GM23338 (cell line): ENCODE measurements around the gene PCDHGA9. TPM values are rescaled to one million over a fixed set of nuclear protein-coding genes. Genes with fewer than 3 reads are reported as not detected.

Experiments used
- CREB1 ChIP-seq: fragments of 250-450 bp; sonication (Bioruptor Pico); IDR thresholded peaks from 2 replicates; pipeline ENCODE4 v1.5.0; 2020; ENCODE audit warnings: low read depth, mild to moderate bottlenecking, moderate library complexity
- CTCF ChIP-seq, 2 experiments: fragments of 200-600 bp in 1 of 2; sonication (generic) in 1 of 2; conservative IDR thresholded peaks; 2 replicates each; pipeline versions ENCODE4 v1.5.1 to v1.6.1; 2016 to 2017; ENCODE audit warnings: antibody characterized with exemption in 2 of 2, low read depth in 2 of 2, mild to moderate bottlenecking in 2 of 2, moderate library complexity in 1 of 2
- EZH2phosphoT487 ChIP-seq: fragments of 200-600 bp; sonication (generic); IDR thresholded peaks from one replicate; pipeline ENCODE4 v1.8.1; 2018; ENCODE audit warnings: antibody characterized with exemption; ENCODE audit not compliant: unreplicated experiment
- JUNB ChIP-seq: IDR thresholded peaks from one replicate; pipeline ENCODE4 v1.6.1; 2016; ENCODE audit warnings: antibody characterized with exemption; ENCODE audit not compliant: unreplicated experiment
- NANOG ChIP-seq: IDR thresholded peaks from 2 replicates; pipeline ENCODE4 v1.6.1; 2016; ENCODE audit warnings: antibody characterized with exemption, borderline replicate concordance
- POLR2AphosphoS5 ChIP-seq: IDR thresholded peaks from 2 replicates; pipeline ENCODE4 v1.6.1; 2016; ENCODE audit warnings: antibody characterized with exemption, low read depth
- ZNF114 ChIP-seq: fragments of 250-450 bp; sonication (Bioruptor Pico); IDR thresholded peaks from 2 replicates; pipeline ENCODE4 v1.5.0; 2020; ENCODE audit warnings: mild to moderate bottlenecking, moderate library complexity
- ZNF331 ChIP-seq: fragments of 250-450 bp; sonication (Bioruptor Pico); IDR thresholded peaks from 2 replicates; pipeline ENCODE4 v1.5.0; 2020; ENCODE audit warnings: low read depth, mild to moderate bottlenecking, moderate library complexity
- ZNF462 ChIP-seq: fragments of 250-450 bp; sonication (Bioruptor Pico); IDR thresholded peaks from 2 replicates; pipeline ENCODE4 v1.5.0; 2020; ENCODE audit warnings: mild to moderate bottlenecking, moderate library complexity
- polyA plus RNA-seq: library from polyadenylated mRNA; unstranded; fragments of >200 nt; fragmentation: Nextera tagmentation; extraction: Ambion mirVana; gene quantifications from 2 replicates; pipeline ENCODE4 v1.2.1, GENCODE V29; 2016
- total RNA-seq: library from RNA; depleted of rRNA; stranded (reverse); fragments of >200 nt; shearing (Covaris generic); gene quantifications from 2 replicates; pipeline ENCODE4 v1.2.3, GENCODE V29; 2014; rRNA removed

PCDHGA9 gene
- total and polyA plus RNA-seq, 2 experiments from 2014 or later = 0.50 to 5.5 TPM

- TF ChIP-seq ZNF462 (no peak), NANOG (no peak), JUNB (no peak), POLR2AphosphoS5 (no peak), CTCF (conservative IDR thresholded peaks at IDR 0.05; ENCODE audit: low read depth in 2 of 2) (no peak), CREB1 (no peak), EZH2phosphoT487 (no peak), ZNF114 (CRISPR knock-in tag) (no peak), ZNF331 (no peak)
Measured at GRCh38 chr5:141441571-141442170, 39.1 kb downstream of the PCDHGA9 start (continued).

Other genes with a start within 250 kb of the PCDHGA9 start
Only the 30 nearest of the 37 such genes appear.
- 0.63 and 0.78 TPM in 2 replicates for gene PCDHB9, start 215.6 kb upstream of the PCDHGA9 start, total RNA-seq
- 0.27 and 0.45 TPM in 2 replicates for gene PCDHB9, start 215.6 kb upstream of the PCDHGA9 start, polyA plus RNA-seq
- gene PCDHB10, start 210.4 kb upstream of the PCDHGA9 start, total RNA-seq = 0.89 and 2.7 TPM in 2 replicates
- gene PCDHB10, start 210.4 kb upstream of the PCDHGA9 start, polyA plus RNA-seq = 1.6 and 1.7 TPM in 2 replicates
- gene PCDHB11, start 203.2 kb upstream of the PCDHGA9 start, total RNA-seq = 0.47 and 1.3 TPM in 2 replicates
- gene PCDHB11, start 203.2 kb upstream of the PCDHGA9 start, polyA plus RNA-seq = 0.19 and 0.33 TPM in 2 replicates
- 3.7 and 4.3 TPM in 2 replicates for gene PCDHB12, start 194.1 kb upstream of the PCDHGA9 start, total RNA-seq
- gene PCDHB12, start 194.1 kb upstream of the PCDHGA9 start, polyA plus RNA-seq = 0.80 and 1.3 TPM in 2 replicates
- 2.4 and 3.5 TPM in 2 replicates for gene PCDHB13, start 188.9 kb upstream of the PCDHGA9 start, total RNA-seq
- gene PCDHB13, start 188.9 kb upstream of the PCDHGA9 start, polyA plus RNA-seq = 0.87 and 1.1 TPM in 2 replicates
- 3.2 and 4.1 TPM in 2 replicates for gene PCDHB14, start 179.4 kb upstream of the PCDHGA9 start, total RNA-seq
- gene PCDHB14, start 179.4 kb upstream of the PCDHGA9 start, polyA plus RNA-seq = 0.71 and 0.83 TPM in 2 replicates
- gene PCDHB15, start 157.4 kb upstream of the PCDHGA9 start, total RNA-seq = 8.0 and 12.1 TPM in 2 replicates
- 4.9 and 6.1 TPM in 2 replicates for gene PCDHB15, start 157.4 kb upstream of the PCDHGA9 start, polyA plus RNA-seq
- gene SLC25A2, start 98.7 kb upstream of the PCDHGA9 start, total RNA-seq = not detected in 2 replicates
- not detected in 2 replicates for gene SLC25A2, start 98.7 kb upstream of the PCDHGA9 start, polyA plus RNA-seq
- gene TAF7, start 82.0 kb upstream of the PCDHGA9 start, total RNA-seq = 92.0 and 107 TPM in 2 replicates
- 187 and 217 TPM in 2 replicates for gene TAF7, start 82.0 kb upstream of the PCDHGA9 start, polyA plus RNA-seq
- gene PCDHGA1, start 72.3 kb upstream of the PCDHGA9 start, total RNA-seq = 1.7 and 2.2 TPM in 2 replicates
- 0.07 and 0.39 TPM in 2 replicates for gene PCDHGA1, start 72.3 kb upstream of the PCDHGA9 start, polyA plus RNA-seq
- gene PCDHGA2, start 64.0 kb upstream of the PCDHGA9 start, total RNA-seq = 0.82 and 1.0 TPM in 2 replicates
- 0.17 and 0.45 TPM in 2 replicates for gene PCDHGA2, start 64.0 kb upstream of the PCDHGA9 start, polyA plus RNA-seq
- 0.90 and 1.2 TPM in 2 replicates for gene PCDHGA3, start 58.9 kb upstream of the PCDHGA9 start, total RNA-seq
- gene PCDHGA3, start 58.9 kb upstream of the PCDHGA9 start, polyA plus RNA-seq = 0.28 and 0.63 TPM in 2 replicates
- gene PCDHGB1, start 52.7 kb upstream of the PCDHGA9 start, total RNA-seq = 8.9 and 9.1 TPM in 2 replicates
- 0.52 and 0.74 TPM in 2 replicates for gene PCDHGB1, start 52.7 kb upstream of the PCDHGA9 start, polyA plus RNA-seq
- 4.2 and 7.2 TPM in 2 replicates for gene PCDHGA4, start 47.8 kb upstream of the PCDHGA9 start, total RNA-seq
- gene PCDHGA4, start 47.8 kb upstream of the PCDHGA9 start, polyA plus RNA-seq = 0.33 and 0.99 TPM in 2 replicates
- gene PCDHGB2, start 42.8 kb upstream of the PCDHGA9 start, total RNA-seq = 5.0 and 5.8 TPM in 2 replicates
- gene PCDHGB2, start 42.8 kb upstream of the PCDHGA9 start, polyA plus RNA-seq = 0.87 and 1.2 TPM in 2 replicates
- gene PCDHGA5, start 38.6 kb upstream of the PCDHGA9 start, total RNA-seq = 2.9 and 3.1 TPM in 2 replicates
- 0.49 and 0.55 TPM in 2 replicates for gene PCDHGA5, start 38.6 kb upstream of the PCDHGA9 start, polyA plus RNA-seq
- 4.8 and 5.8 TPM in 2 replicates for gene PCDHGB3, start 32.5 kb upstream of the PCDHGA9 start, total RNA-seq
- 0.24 and 0.26 TPM in 2 replicates for gene PCDHGB3, start 32.5 kb upstream of the PCDHGA9 start, polyA plus RNA-seq
- 4.5 and 4.8 TPM in 2 replicates for gene PCDHGA6, start 28.9 kb upstream of the PCDHGA9 start, total RNA-seq
- 0.99 and 1.2 TPM in 2 replicates for gene PCDHGA6, start 28.9 kb upstream of the PCDHGA9 start, polyA plus RNA-seq
- 2.9 and 4.4 TPM in 2 replicates for gene PCDHGA7, start 20.0 kb upstream of the PCDHGA9 start, total RNA-seq
- 0.44 and 0.50 TPM in 2 replicates for gene PCDHGA7, start 20.0 kb upstream of the PCDHGA9 start, polyA plus RNA-seq
- gene PCDHGB4, start 15.1 kb upstream of the PCDHGA9 start, total RNA-seq = 13.0 and 16.6 TPM in 2 replicates
- gene PCDHGB4, start 15.1 kb upstream of the PCDHGA9 start, polyA plus RNA-seq = 3.0 and 3.5 TPM in 2 replicates
- gene PCDHGA8, start 10.1 kb upstream of the PCDHGA9 start, total RNA-seq = 4.6 and 5.3 TPM in 2 replicates
- gene PCDHGA8, start 10.1 kb upstream of the PCDHGA9 start, polyA plus RNA-seq = 0.70 and 1.1 TPM in 2 replicates
- 15.7 and 18.5 TPM in 2 replicates for gene PCDHGB5, start 4.8 kb upstream of the PCDHGA9 start, total RNA-seq
- 1.7 and 2.5 TPM in 2 replicates for gene PCDHGB5, start 4.8 kb upstream of the PCDHGA9 start, polyA plus RNA-seq
- 7.1 and 8.1 TPM in 2 replicates for gene PCDHGB6, start 5.2 kb downstream of the PCDHGA9 start, total RNA-seq
- 1.6 and 2.8 TPM in 2 replicates for gene PCDHGB6, start 5.2 kb downstream of the PCDHGA9 start, polyA plus RNA-seq
- gene PCDHGA10, start 10.2 kb downstream of the PCDHGA9 start, total RNA-seq = 3.4 and 6.5 TPM in 2 replicates
- gene PCDHGA10, start 10.2 kb downstream of the PCDHGA9 start, polyA plus RNA-seq = 1.6 and 2.1 TPM in 2 replicates
- 5.8 and 11.7 TPM in 2 replicates for gene PCDHGB7, start 14.9 kb downstream of the PCDHGA9 start, total RNA-seq
- 0.94 and 1.4 TPM in 2 replicates for gene PCDHGB7, start 14.9 kb downstream of the PCDHGA9 start, polyA plus RNA-seq
- gene PCDHGA11, start 18.3 kb downstream of the PCDHGA9 start, total RNA-seq = 8.9 and 10.7 TPM in 2 replicates
- gene PCDHGA11, start 18.3 kb downstream of the PCDHGA9 start, polyA plus RNA-seq = 2.3 and 3.0 TPM in 2 replicates
- gene PCDHGA12, start 27.7 kb downstream of the PCDHGA9 start, total RNA-seq = 3.3 and 3.5 TPM in 2 replicates
- gene PCDHGA12, start 27.7 kb downstream of the PCDHGA9 start, polyA plus RNA-seq = 0.68 TPM in 2 replicates
- gene PCDHGC3, start 73.2 kb downstream of the PCDHGA9 start, total RNA-seq = 12.9 and 13.3 TPM in 2 replicates
- gene PCDHGC3, start 73.2 kb downstream of the PCDHGA9 start, polyA plus RNA-seq = 13.8 and 14.4 TPM in 2 replicates
- gene PCDHGC4, start 82.3 kb downstream of the PCDHGA9 start, total RNA-seq = 2.3 and 3.0 TPM in 2 replicates
- gene PCDHGC4, start 82.3 kb downstream of the PCDHGA9 start, polyA plus RNA-seq = 0.31 TPM in 1 of 2 replicates, not detected in the other
- 0.54 and 1.5 TPM in 2 replicates for gene PCDHGC5, start 86.3 kb downstream of the PCDHGA9 start, total RNA-seq
- 0.16 TPM in 1 of 2 replicates, not detected in the other for gene PCDHGC5, start 86.3 kb downstream of the PCDHGA9 start, polyA plus RNA-seq